CD8-positive, alpha-beta memory T cell (primary cell): Measurements from ENCODE around the gene MAX. TPM values are rescaled to one million over a fixed set of nuclear protein-coding genes. Genes with fewer than 3 reads are reported as not detected.
"Not testable (repeated sequence)": the region's sequence is repeated elsewhere in the genome, so short reads cannot be mapped to it uniquely, and the experiment has no call there.

Experiments
- CTCF ChIA-PET: fragments of 350-600 bp; sonication (Branson Sonifier 250); formaldehyde crosslinking; loops from one replicate; lab custom pipeline; 2021; ENCODE audit warnings: antibody characterized with exemption; lab: Charles Lee
- POLR2A ChIA-PET: fragments of 350-600 bp; sonication (Branson Sonifier 250); formaldehyde crosslinking; loops from one replicate; lab custom pipeline; 2021; ENCODE audit warnings: antibody characterized with exemption; lab: Charles Lee
- DNase-seq, 5 donors: peaks; one replicate each; pipeline versions ENCODE4 v3.0.0 to v3.0.0-alpha.2; 2020 to 2022; ENCODE audit warnings: mixed read lengths in 1 of 5
- H3K27ac ChIP-seq: one replicate; pipeline ENCODE4 v1.7.0; 2013; ENCODE audit warnings: low read depth, mild to moderate bottlenecking, low read length, moderate library complexity
- H3K27me3 ChIP-seq: 2 replicates; pipeline ENCODE4 v1.7.0; 2013; ENCODE audit warnings: low read length, mild to moderate bottlenecking; ENCODE audit not compliant: insufficient read depth, poor library complexity, severe bottlenecking
- H3K36me3 ChIP-seq: 2 replicates; pipeline ENCODE4 v1.7.0; 2013; ENCODE audit warnings: mild to moderate bottlenecking, low read length, moderate library complexity; ENCODE audit not compliant: insufficient read depth
- H3K4me1 ChIP-seq: 2 replicates; pipeline ENCODE4 v1.7.0; 2013; ENCODE audit warnings: mild to moderate bottlenecking, low read length, moderate library complexity; ENCODE audit not compliant: insufficient read depth
- H3K4me3 ChIP-seq: 2 replicates; pipeline ENCODE4 v1.7.0; 2013; ENCODE audit warnings: mild to moderate bottlenecking, low read length
- H3K9me3 ChIP-seq: 2 replicates; pipeline ENCODE4 v1.7.0; 2013; ENCODE audit warnings: mild to moderate bottlenecking, low read length
- H3K27ac Mint-ChIP-seq, 8 donors: one replicate each; pipeline ENCODE4 v1.8.0; 2020 to 2021; ENCODE audit warnings: mixed read lengths in 8 of 8, mild to moderate bottlenecking in 6 of 8, inconsistent platforms in 3 of 8, moderate library complexity in 3 of 8
- H3K27me3 Mint-ChIP-seq, 2 donors: one replicate each; pipeline ENCODE4 v1.8.0; 2020 to 2021; ENCODE audit warnings: mixed read lengths in 2 of 2, mild to moderate bottlenecking in 1 of 2, moderate library complexity in 1 of 2
- H3K36me3 Mint-ChIP-seq, 3 donors: one replicate each; pipeline ENCODE4 v1.8.0; 2020 to 2021; ENCODE audit warnings: mixed read lengths in 3 of 3, inconsistent platforms in 1 of 3, mild to moderate bottlenecking in 1 of 3
- H3K4me1 Mint-ChIP-seq, 3 donors: one replicate each; pipeline ENCODE4 v1.8.0; 2020 to 2021; ENCODE audit warnings: mixed read lengths in 3 of 3, inconsistent platforms in 1 of 3, mild to moderate bottlenecking in 1 of 3
- H3K4me3 Mint-ChIP-seq, 7 donors: one replicate each; pipeline ENCODE4 v1.8.0; 2020 to 2021; ENCODE audit warnings: mixed read lengths in 7 of 7, mild to moderate bottlenecking in 6 of 7, moderate library complexity in 4 of 7, inconsistent platforms in 2 of 7
- H3K9me3 Mint-ChIP-seq, 5 donors: one replicate each; pipeline ENCODE4 v1.8.0; 2020 to 2022; ENCODE audit warnings: mixed read lengths in 5 of 5, mild to moderate bottlenecking in 3 of 5, moderate library complexity in 2 of 5, inconsistent platforms in 1 of 5
- polyA plus RNA-seq: library from polyadenylated mRNA; unstranded; fragments of 300-500 nt; fragmentation: Illumina TruSeq; gene quantifications from one replicate; pipeline ENCODE4 v1.2.3, GENCODE V29; 2021
- total RNA-seq, 2 experiments: library from RNA; stranded (reverse); gene quantifications; one replicate each; pipeline ENCODE4 v1.2.3, GENCODE V29; 2021

Gene MAX
- total and polyA plus RNA-seq, 3 experiments from 2014 or later, result 126 to 135 (median 127) TPM

GRCh38 chr14:65101631-65102440 is 481 bp downstream of the MAX start:
- peaks cover 0 to 38% (median 4%) of the 10 kb centered on the region in 3 donors for H3K36me3 Mint-ChIP-seq
- H3K4me3 ChIP-seq, result peak overlapping the region; percentile 68
- no peaks in the 10 kb centered on the region for H3K36me3 ChIP-seq
- H3K9me3 ChIP-seq, result no peaks in the 10 kb centered on the region
- peak overlapping the region; percentile 90 for H3K27ac ChIP-seq
- H3K4me3 Mint-ChIP-seq, result peak overlapping the region; percentile 87 to 96 (median 94)
- no peaks in the 10 kb centered on the region for H3K9me3 Mint-ChIP-seq
- ChIA-PET CTCF (interaction anchor here (1.0 kb wide), 1 partner anchor 23 kb away, joined by 3 read pairs; no protein-coding TSS in a partner anchor), POLR2A (interaction anchor here (1.0 to 1.3 kb wide), 2 partner anchors 115 to 310 kb away, joined by 4 to 10 read pairs; partner anchors contain the start of gene FNTB)
- peaks cover 45% of the 10 kb centered on the region for H3K4me1 ChIP-seq
- peak; percentile 31 to 73 (median 44) for DNase-seq
- peaks cover 45 to 55% (median 53%) of the 10 kb centered on the region in 3 donors for H3K4me1 Mint-ChIP-seq
- no peaks in the 10 kb centered on the region for H3K27me3 ChIP-seq
- H3K27ac Mint-ChIP-seq, result peak overlapping the region; percentile 90 to 99 (median 95)
- peaks cover 3 to 4% of the 10 kb centered on the region in 2 donors for H3K27me3 Mint-ChIP-seq

GRCh38 chr14:65100922-65101541 is 1.3 kb downstream of the MAX start:
- peak overlapping the region; percentile 75 for H3K4me3 ChIP-seq
- H3K27ac ChIP-seq, result peak overlapping the region; percentile 90
- no peaks in the 10 kb centered on the region for H3K36me3 ChIP-seq
- POLR2A ChIA-PET, result interaction anchor here (1.0 kb wide), 1 partner anchor 311 kb away, joined by 4 read pairs; no protein-coding TSS in a partner anchor
- Mint-ChIP-seq H3K36me3 (peaks cover 0 to 46% (median 6%) of the 10 kb centered on the region in 3 donors), H3K4me3 (peak overlapping the region; percentile 86 to 96 (median 94)), H3K27ac (peak overlapping the region; percentile 86 to 99 (median 94)), H3K4me1 (peaks cover 53 to 63% (median 61%) of the 10 kb centered on the region in 3 donors), H3K9me3 (no peaks in the 10 kb centered on the region), H3K27me3 (peaks cover 3 to 4% of the 10 kb centered on the region in 2 donors)
- no peaks in the 10 kb centered on the region for H3K9me3 ChIP-seq
- CTCF ChIA-PET, result no interaction called here
- H3K4me1 ChIP-seq, result peaks cover 53% of the 10 kb centered on the region
- H3K27me3 ChIP-seq, result no peaks in the 10 kb centered on the region
- peak in 3 of 5 donors; percentile 6 to 29 (median 18) for DNase-seq

GRCh38 chr14:65098586-65098985 is 3.7 kb downstream of the MAX start:
- no peak overlapping the region for H3K27ac ChIP-seq
- H3K4me1 ChIP-seq, result peaks cover 74% of the 10 kb centered on the region
- Mint-ChIP-seq H3K27ac (peak overlapping the region; percentile 44 to 98 (median 88)), H3K4me1 (peaks cover 78 to 86% (median 85%) of the 10 kb centered on the region in 3 donors), H3K9me3 (no peaks in the 10 kb centered on the region), H3K4me3 (peak overlapping the region; percentile 74 to 87 (median 81)), H3K27me3 (peaks cover 0 to 3% of the 10 kb centered on the region in 2 donors), H3K36me3 (peaks cover 0 to 71% (median 16%) of the 10 kb centered on the region in 3 donors)
- H3K27me3 ChIP-seq, result no peaks in the 10 kb centered on the region
- ChIA-PET CTCF (interaction anchor here (1.0 to 2.5 kb wide), 2 partner anchors 22 to 313 kb away, joined by 3 to 6 read pairs; partner anchors contain the start of gene FUT8), POLR2A (interaction anchor here (1.1 kb wide), 1 partner anchor 112 kb away, joined by 6 read pairs; the partner anchor contains the start of gene FNTB)
- DNase-seq, result peak in 2 of 5 donors; percentile 55
- peaks cover 4% of the 10 kb centered on the region for H3K36me3 ChIP-seq
- H3K9me3 ChIP-seq, result no peaks in the 10 kb centered on the region
- peak overlapping the region; percentile 35 for H3K4me3 ChIP-seq

- H3K9me3 Mint-ChIP-seq, result no peaks in the 10 kb centered on the region
- Histone ChIP-seq H3K9me3 (no peaks in the 10 kb centered on the region), H3K36me3 (peaks cover 24% of the 10 kb centered on the region), H3K4me3 (peak overlapping the region; percentile 16), H3K27me3 (no peaks in the 10 kb centered on the region), H3K4me1 (peaks cover 80% of the 10 kb centered on the region), H3K27ac (no peak overlapping the region)
- peak overlapping the region in 6 of 7 donors; percentile 43 to 64 (median 57) for H3K4me3 Mint-ChIP-seq
- H3K27ac Mint-ChIP-seq, result peak overlapping the region in 7 of 8 donors; percentile 33 to 86 (median 81)
- peaks cover 86 to 92% (median 87%) of the 10 kb centered on the region in 3 donors for H3K4me1 Mint-ChIP-seq
- DNase-seq, result no peak
- H3K36me3 Mint-ChIP-seq, result peaks cover 2 to 85% (median 23%) of the 10 kb centered on the region in 3 donors
- no peaks in the 10 kb centered on the region for H3K27me3 Mint-ChIP-seq
- ChIA-PET CTCF (interaction anchor here (2.5 kb wide), 1 partner anchor 20 kb away, joined by 6 read pairs; no protein-coding TSS in a partner anchor), POLR2A (no interaction called here)
These were observed 5.8 kb downstream of the MAX start for GRCh38 chr14:65096323-65097089.

GRCh38 chr14:65095633-65096205 is 6.6 kb downstream of the MAX start:
- H3K9me3 Mint-ChIP-seq, result no peaks in the 10 kb centered on the region
- no peaks in the 10 kb centered on the region for H3K27me3 Mint-ChIP-seq
- Histone ChIP-seq H3K4me1 (peaks cover 83% of the 10 kb centered on the region), H3K9me3 (no peaks in the 10 kb centered on the region), H3K36me3 (peaks cover 32% of the 10 kb centered on the region), H3K27ac (no peak overlapping the region), H3K4me3 (peak overlapping the region; percentile 16), H3K27me3 (no peaks in the 10 kb centered on the region)
- POLR2A ChIA-PET, result no interaction called here
- peaks cover 86 to 93% (median 88%) of the 10 kb centered on the region in 3 donors for H3K4me1 Mint-ChIP-seq
- no peak for DNase-seq
- H3K27ac Mint-ChIP-seq, result peak overlapping the region in 7 of 8 donors; percentile 70 to 86 (median 81)
- H3K36me3 Mint-ChIP-seq, result peaks cover 4 to 86% (median 26%) of the 10 kb centered on the region in 3 donors
- CTCF ChIA-PET, result interaction anchor here (2.3 kb wide), 1 partner anchor 10 kb away, joined by 7 read pairs; no protein-coding TSS in a partner anchor
- H3K4me3 Mint-ChIP-seq, result peak overlapping the region; percentile 11 to 64 (median 52)

GRCh38 chr14:65092349-65092748 is 10.0 kb downstream of the MAX start:
- ChIA-PET POLR2A (no interaction called here), CTCF (no interaction called here)
- Histone ChIP-seq H3K36me3 (peaks cover 60% of the 10 kb centered on the region), H3K27ac (no peak overlapping the region), H3K4me1 (peaks cover 55% of the 10 kb centered on the region), H3K4me3 (no peak overlapping the region), H3K9me3 (no peaks in the 10 kb centered on the region), H3K27me3 (no peaks in the 10 kb centered on the region)
- no peak for DNase-seq
- H3K36me3 Mint-ChIP-seq, result peaks cover 22 to 92% (median 38%) of the 10 kb centered on the region in 3 donors
- H3K4me3 Mint-ChIP-seq, result no peak overlapping the region
- H3K27ac Mint-ChIP-seq, result peak overlapping the region in 3 of 8 donors; percentile 17 to 27 (median 23)
- H3K27me3 Mint-ChIP-seq, result no peaks in the 10 kb centered on the region
- peaks cover 72 to 88% (median 77%) of the 10 kb centered on the region in 3 donors for H3K4me1 Mint-ChIP-seq
- H3K9me3 Mint-ChIP-seq, result peaks cover 0 to 4% (median 0%) of the 10 kb centered on the region in 5 donors

GRCh38 chr14:65087835-65088234 is 14.5 kb downstream of the MAX start:
- CTCF ChIA-PET, result not testable (repeated sequence)

More at GRCh38 chr14:65087835-65088234, 14.5 kb downstream of the MAX start:
- H3K27me3 Mint-ChIP-seq, H3K9me3 ChIP-seq, H3K9me3 Mint-ChIP-seq, DNase-seq, H3K27me3 ChIP-seq, H3K4me3 ChIP-seq, H3K4me3 Mint-ChIP-seq, H3K27ac ChIP-seq, POLR2A ChIA-PET: not testable (repeated sequence)
- H3K4me1 Mint-ChIP-seq, result peaks cover 60 to 87% (median 78%) of the 10 kb centered on the region in 3 donors
- H3K36me3 ChIP-seq, result peaks cover 65% of the 10 kb centered on the region
- peaks cover 21% of the 10 kb centered on the region for H3K4me1 ChIP-seq
- H3K36me3 Mint-ChIP-seq, result peaks cover 42 to 91% (median 46%) of the 10 kb centered on the region in 3 donors
- peak overlapping the region in 1 of 8 donors; percentile 74 for H3K27ac Mint-ChIP-seq
